COLO668 (cell line): Measurements from ENCODE around the gene CENPT.
"Not testable (repeated sequence)": the region's sequence is repeated elsewhere in the genome, so short reads cannot be mapped to it uniquely, and the experiment has no call there.

Experiments used
- DNase-seq: peaks from one replicate; lab custom pipeline; 2025; ENCODE audit not compliant: unreplicated experiment; lab: John Stamatoyannopoulos, UW

CENPT gene

GRCh38 chr16:67846320-67847063, 1.0 kb downstream of the CENPT start, which contains the start of gene NUTF2:
Gene NUTF2, plus strand, starts transcription at chr16:67846933. Its CDS starts 18,198 bp downstream, at chr16:67865131.
- DNase-seq: peak; percentile 96

- DNase-seq: no peak
Observed at GRCh38 chr16:67846063-67846319, 1.5 kb downstream of the CENPT start.

DNA sequence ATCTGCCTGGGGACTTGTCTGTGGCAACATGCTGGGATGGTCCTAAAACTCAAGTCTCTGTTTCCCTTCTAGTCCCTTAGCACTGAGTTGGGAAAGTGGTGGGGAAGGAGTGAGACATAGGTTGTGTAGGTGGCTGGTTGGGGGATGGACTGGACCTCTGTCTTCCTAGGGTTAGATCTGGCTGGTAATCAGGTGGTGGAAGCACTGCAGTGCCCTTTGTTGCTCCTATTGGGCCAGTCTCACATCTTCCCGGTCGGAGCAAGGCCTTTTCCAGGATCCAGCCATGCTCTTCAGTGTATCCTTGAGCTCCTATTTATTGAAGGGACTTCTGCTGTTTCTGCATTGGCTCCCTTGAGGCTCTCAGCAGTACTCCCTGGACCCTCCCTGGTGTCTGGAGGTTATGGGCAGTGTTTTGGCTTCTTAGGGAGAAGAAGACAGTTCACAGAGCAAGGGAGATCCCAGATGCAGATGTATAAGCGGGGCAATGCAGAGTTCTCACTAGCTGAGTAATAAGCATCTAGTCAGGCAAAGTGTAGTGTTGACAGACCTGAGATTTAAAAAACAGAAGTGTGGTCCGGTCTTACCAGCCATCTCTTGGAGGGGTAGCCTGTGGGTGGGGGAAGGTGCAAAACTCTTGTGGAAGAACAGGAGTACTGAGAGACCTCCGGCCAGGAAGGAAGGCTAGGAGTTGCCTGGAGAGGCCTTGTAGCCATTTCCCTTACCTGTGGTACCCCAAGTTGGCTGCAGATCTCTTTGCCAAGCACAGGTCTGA, 2.0 kb downstream of the CENPT start:
- no peak for DNase-seq

GRCh38 chr16:67844497-67844896, 3.0 kb downstream of the CENPT start:
- DNase-seq: peak; percentile 32

DNA sequence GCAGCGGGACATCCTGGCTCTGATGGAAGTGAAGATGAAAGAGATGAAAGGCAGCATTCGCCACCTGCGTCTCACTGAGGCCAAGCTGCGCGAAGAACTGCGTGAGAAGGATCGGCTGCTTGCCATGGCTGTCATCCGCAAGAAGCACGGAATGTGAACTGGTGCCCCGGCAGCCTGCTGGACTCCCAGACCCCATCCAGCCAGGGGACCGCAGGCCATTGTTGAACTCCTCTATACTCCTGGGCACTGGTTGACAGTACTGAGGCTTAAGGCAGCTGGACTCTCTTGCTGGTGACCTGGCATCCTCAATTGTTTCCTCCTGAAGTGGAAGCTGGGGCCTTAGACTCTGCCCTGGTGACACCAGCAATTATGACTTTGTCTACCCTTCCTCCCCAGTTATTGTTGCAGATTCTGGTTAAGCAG, 4.1 kb downstream of the CENPT start:
- DNase-seq: peak; percentile 39

DNA sequence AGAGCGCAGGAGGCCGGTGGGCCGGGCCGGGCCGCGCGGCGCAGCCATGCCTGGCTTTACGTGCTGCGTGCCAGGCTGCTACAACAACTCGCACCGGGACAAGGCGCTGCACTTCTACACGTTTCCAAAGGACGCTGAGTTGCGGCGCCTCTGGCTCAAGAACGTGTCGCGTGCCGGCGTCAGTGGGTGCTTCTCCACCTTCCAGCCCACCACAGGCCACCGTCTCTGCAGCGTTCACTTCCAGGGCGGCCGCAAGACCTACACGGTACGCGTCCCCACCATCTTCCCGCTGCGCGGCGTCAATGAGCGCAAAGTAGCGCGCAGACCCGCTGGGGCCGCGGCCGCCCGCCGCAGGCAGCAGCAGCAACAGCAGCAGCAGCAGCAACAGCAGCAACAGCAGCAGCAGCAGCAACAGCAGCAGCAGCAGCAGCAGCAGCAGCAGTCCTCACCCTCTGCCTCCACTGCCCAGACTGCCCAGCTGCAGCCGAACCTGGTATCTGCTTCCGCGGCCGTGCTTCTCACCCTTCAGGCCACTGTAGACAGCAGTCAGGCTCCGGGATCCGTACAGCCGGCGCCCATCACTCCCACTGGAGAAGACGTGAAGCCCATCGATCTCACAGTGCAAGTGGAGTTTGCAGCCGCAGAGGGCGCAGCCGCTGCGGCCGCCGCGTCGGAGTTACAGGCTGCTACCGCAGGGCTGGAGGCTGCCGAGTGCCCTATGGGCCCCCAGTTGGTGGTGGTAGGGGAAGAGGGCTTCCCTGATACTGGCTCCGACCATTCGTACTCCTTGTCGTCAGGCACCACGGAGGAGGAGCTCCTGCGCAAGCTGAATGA, 4.8 kb downstream of the CENPT start:
- peak; percentile 79 for DNase-seq

- peak; percentile 96 for DNase-seq
Observed at GRCh38 chr16:67841816-67842508, 5.5 kb downstream of the CENPT start, which contains the start of gene THAP11. Gene THAP11, plus strand, starts transcription at chr16:67842320. Its CDS starts 235 bp downstream, at chr16:67842555.

GRCh38 chr16:67841198-67841815, 6.2 kb downstream of the CENPT start:
- DNase-seq: no peak

GRCh38 chr16:67837811-67838210, 9.7 kb downstream of the CENPT start:
- DNase-seq: no peak

- DNase-seq: not testable (repeated sequence)
Observed at GRCh38 chr16:67837190-67837589, 10.3 kb downstream of the CENPT start.

- DNase-seq: no peak
Observed at GRCh38 chr16:67834242-67834614, 13.3 kb downstream of the CENPT start.

DNA sequence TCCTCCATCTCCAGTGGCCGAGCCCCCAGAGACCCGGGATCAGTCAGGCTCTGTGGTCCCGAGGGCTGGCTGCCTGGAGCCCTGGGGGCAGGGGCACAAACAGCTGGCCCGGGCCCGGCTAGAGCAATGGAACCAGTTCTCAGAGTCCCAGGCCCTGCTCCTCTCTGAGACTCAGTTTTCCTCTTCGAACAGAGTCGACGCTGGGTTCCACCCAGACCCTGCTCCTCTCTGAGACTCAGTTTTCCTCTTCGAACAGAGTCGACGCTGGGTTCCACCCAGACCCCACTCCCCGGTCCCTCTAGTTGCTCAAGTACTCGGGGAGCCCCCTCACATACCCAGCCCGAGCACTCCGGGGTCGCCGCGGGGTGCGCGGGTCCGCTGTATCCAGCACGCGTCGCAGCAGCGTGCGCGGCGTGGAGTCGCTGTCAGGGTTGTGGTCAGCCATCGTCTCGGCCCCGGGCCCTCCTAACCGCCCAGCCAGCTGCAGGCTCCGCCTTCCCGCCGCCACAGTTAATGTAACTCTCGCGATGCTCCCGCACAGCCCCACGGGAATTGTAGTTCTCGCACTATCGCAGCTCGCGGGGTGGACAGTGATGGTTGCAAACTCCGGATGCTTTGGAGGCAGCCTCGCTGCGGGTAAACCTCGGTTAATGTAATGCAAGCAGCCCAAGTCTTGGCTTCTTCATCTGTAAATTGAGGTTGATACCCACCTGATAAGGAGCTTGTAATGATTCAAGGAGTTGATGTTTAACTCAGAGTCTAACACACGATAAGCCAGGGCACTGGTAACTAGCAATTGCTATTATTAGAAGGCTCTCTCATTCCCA, 13.9 kb downstream of the CENPT start:
- peak; percentile 92 for DNase-seq

DNA sequence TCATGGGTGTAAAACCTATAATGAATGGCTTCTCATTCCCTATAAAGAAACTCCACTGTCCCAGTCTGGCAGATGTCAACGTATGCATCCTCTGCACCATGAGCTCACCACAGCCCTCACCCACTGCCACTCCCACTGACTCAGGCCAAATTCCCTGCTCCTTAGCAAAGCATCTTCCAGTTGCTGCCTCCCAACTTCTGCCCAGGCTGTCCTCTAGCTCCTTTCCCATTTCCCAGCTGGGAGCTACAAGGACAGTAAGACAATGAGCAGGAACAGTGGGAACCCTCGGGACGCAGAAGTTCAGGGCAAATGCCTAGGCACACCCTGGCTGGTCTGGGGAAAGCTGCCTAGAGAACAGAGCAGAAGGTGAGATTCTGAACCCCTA, 14.5 kb downstream of the CENPT start:
- no peak for DNase-seq

GRCh38 chr16:67828651-67829050, 18.8 kb downstream of the CENPT start:
- no peak for DNase-seq

GRCh38 chr16:67825906-67826305, 21.6 kb downstream of the CENPT start:
- DNase-seq: no peak

DNA sequence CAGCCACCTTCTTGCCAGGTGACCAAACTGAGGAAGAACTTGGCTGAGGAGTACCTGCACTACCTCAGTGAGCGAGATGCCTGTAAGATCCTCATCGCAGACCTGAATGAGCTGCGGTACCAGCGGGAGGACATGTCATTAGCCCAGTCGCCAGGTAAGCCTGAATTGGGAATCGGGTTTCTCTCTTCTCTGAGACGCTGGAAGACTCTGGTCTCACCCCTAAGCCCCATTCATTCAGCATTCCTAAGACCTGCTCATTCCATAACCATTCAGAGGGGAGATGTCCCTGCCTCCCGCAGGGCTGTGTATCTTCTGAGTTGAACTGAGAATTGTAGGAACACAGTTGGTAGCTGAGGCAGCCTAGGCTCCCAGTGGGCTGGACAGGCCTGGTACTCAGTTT, 22.4 kb downstream of the CENPT start:
- no peak for DNase-seq

DNA sequence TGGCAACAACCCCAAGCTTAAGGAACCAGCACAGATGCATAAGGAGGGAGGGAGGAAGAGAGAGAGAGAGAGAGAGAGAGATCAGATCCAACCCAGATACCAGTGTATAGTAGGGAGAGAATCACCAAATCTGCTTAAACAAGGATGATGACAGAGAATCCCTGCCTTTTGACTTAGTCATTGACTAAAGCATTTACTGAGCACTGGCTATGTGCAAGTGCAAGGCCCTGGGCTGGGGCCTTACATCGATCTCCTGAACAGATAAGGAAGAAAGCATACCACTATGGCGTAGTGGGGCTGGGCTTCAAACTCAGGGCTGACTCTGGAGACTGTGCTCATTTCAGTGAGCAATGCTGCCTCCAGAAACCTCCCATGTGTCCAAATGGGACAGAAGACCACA, 25.0 kb downstream of the CENPT start:
- no peak for DNase-seq

GRCh38 chr16:67820608-67821259, 26.8 kb downstream of the CENPT start:
- DNase-seq: no peak

DNA sequence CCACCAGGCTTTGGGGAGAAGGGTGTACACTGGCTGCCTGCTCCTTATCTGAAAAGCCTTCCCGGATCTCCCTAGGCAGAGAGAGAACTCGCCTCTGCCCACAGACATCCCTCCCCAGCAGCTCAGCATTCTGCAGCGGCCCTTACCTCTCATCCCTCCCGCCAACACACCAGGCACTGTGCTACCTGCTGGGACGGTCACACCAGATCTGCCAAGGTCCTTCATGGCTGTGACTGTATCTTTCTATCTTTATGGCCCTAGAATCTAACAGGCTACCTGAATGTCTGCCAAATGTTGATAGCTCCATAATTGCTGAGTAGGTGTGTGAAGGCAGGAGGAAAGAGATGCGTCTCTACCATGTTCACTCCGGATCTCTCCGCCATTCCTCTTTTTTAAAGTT, 32.9 kb downstream of the CENPT start:
- no peak for DNase-seq
